Measurements from ENCODE around the gene MPV17L2.

DNA sequence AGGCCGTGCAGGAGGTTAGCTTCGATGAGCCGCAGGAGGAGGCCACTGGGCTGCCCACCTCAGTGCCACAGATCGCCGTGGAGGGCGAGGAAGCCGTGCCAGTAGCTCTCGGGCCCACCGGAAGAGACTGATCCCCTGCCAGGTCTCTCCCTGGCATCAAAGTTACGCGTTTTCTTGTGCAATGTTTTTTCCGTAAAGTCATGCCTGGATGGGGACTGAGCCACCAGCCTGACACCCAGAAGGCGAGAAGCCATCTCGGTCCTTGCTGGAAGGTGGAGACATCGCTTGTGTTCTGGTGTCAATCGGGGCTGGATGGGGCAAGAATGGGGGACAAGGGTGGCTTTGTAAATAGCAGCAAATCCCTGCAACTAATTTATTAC, 43.4 kb upstream of the MPV17L2 start:
- TF ChIP-seq, protein P1, sequence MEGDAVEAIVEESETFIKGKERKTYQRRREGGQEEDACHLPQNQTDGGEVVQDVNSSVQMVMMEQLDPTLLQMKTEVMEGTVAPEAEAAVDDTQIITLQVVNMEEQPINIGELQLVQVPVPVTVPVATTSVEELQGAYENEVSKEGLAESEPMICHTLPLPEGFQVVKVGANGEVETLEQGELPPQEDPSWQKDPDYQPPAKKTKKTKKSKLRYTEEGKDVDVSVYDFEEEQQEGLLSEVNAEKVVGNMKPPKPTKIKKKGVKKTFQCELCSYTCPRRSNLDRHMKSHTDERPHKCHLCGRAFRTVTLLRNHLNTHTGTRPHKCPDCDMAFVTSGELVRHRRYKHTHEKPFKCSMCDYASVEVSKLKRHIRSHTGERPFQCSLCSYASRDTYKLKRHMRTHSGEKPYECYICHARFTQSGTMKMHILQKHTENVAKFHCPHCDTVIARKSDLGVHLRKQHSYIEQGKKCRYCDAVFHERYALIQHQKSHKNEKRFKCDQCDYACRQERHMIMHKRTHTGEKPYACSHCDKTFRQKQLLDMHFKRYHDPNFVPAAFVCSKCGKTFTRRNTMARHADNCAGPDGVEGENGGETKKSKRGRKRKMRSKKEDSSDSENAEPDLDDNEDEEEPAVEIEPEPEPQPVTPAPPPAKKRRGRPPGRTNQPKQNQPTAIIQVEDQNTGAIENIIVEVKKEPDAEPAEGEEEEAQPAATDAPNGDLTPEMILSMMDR (conservative IDR thresholded peaks at IDR 0.05 in 1 of 2, IDR thresholded peaks at IDR 0.05 in 1 of 2; ENCODE audit: extremely low read depth in 1 of 2, insufficient read depth in 1 of 2, low read depth in 1 of 2, low read length in 2 of 2), result no peak
- TF ChIP-seq EZH2 (IDR thresholded peaks at IDR 0.05; ENCODE audit: borderline replicate concordance, low read length), result no peak
